HEK293 (cell line): ENCODE data around the gene SRRM2.

ENCODE experiments used
- AEBP2 ChIP-seq: fragments of 450-650 bp; formaldehyde crosslinking; IDR thresholded peaks from 2 replicates; pipeline ENCODE4 v1.5.1; 2016; ENCODE audit warnings: missing biosample characterization, missing genetic modification characterization, borderline replicate concordance
- BCL6B ChIP-seq: fragments of 450-650 bp; formaldehyde crosslinking; IDR thresholded peaks from 2 replicates; pipeline ENCODE4 v1.5.1; 2017; ENCODE audit warnings: missing biosample characterization, missing genetic modification characterization
- HOXC10 ChIP-seq: sonication (generic); formaldehyde crosslinking; IDR thresholded peaks from 2 replicates; pipeline ENCODE4 v1.8.1; 2023; ENCODE audit warnings: mild to moderate bottlenecking, missing genetic modification reagents
- KLF8 ChIP-seq: fragments of 450-650 bp; formaldehyde crosslinking; IDR thresholded peaks from 2 replicates; pipeline ENCODE4 v1.5.1; 2016; ENCODE audit warnings: missing biosample characterization, missing genetic modification characterization
- KLF9 ChIP-seq: fragments of 450-650 bp; formaldehyde crosslinking; IDR thresholded peaks from 2 replicates; pipeline ENCODE4 v1.5.1; 2016; ENCODE audit warnings: missing biosample characterization, missing genetic modification characterization, low read depth
- PRDM6 ChIP-seq: fragments of 450-650 bp; formaldehyde crosslinking; IDR thresholded peaks from 2 replicates; pipeline ENCODE4 v1.5.1; 2017; ENCODE audit warnings: missing biosample characterization, missing genetic modification characterization
- SALL2 ChIP-seq: fragments of 450-650 bp; formaldehyde crosslinking; IDR thresholded peaks from 2 replicates; pipeline ENCODE4 v1.5.0; 2017; ENCODE audit warnings: missing biosample characterization, mild to moderate bottlenecking, missing genetic modification characterization, borderline replicate concordance
- SP7 ChIP-seq: fragments of 450-650 bp; formaldehyde crosslinking; IDR thresholded peaks from 2 replicates; pipeline ENCODE4 v1.5.1; 2016; ENCODE audit warnings: missing biosample characterization, missing genetic modification characterization
- WT1 ChIP-seq: fragments of 450-650 bp; formaldehyde crosslinking; IDR thresholded peaks from 2 replicates; pipeline ENCODE4 v1.5.1; 2016; ENCODE audit warnings: missing biosample characterization, missing genetic modification characterization
- YY2 ChIP-seq: fragments of 450-650 bp; formaldehyde crosslinking; IDR thresholded peaks from 2 replicates; pipeline ENCODE4 v1.5.1; 2016; ENCODE audit warnings: missing biosample characterization, missing genetic modification characterization
- ZBTB17 ChIP-seq: fragments of 450-650 bp; formaldehyde crosslinking; IDR thresholded peaks from 2 replicates; pipeline ENCODE4 v1.5.1; 2016; ENCODE audit warnings: missing biosample characterization, missing genetic modification characterization
- ZBTB48 ChIP-seq: fragments of 450-650 bp; formaldehyde crosslinking; IDR thresholded peaks from 2 replicates; pipeline ENCODE4 v1.5.1; 2016; ENCODE audit warnings: missing biosample characterization, missing genetic modification characterization
- ZNF132 ChIP-seq: fragments of 450-650 bp; formaldehyde crosslinking; IDR thresholded peaks from 2 replicates; pipeline ENCODE4 v1.5.1; 2017; ENCODE audit warnings: missing biosample characterization, missing genetic modification characterization, borderline replicate concordance
- ZNF157 ChIP-seq: fragments of 450-650 bp; formaldehyde crosslinking; IDR thresholded peaks from 2 replicates; pipeline ENCODE4 v1.5.1; 2016; ENCODE audit warnings: missing biosample characterization, missing genetic modification characterization
- ZNF169 ChIP-seq: fragments of 450-650 bp; formaldehyde crosslinking; IDR thresholded peaks from 2 replicates; pipeline ENCODE4 v1.5.1; 2016; ENCODE audit warnings: missing biosample characterization, missing genetic modification characterization
- ZNF23 ChIP-seq: fragments of 450-650 bp; formaldehyde crosslinking; IDR thresholded peaks from 2 replicates; pipeline ENCODE4 v1.5.1; 2016; ENCODE audit warnings: missing biosample characterization, missing genetic modification characterization, borderline replicate concordance
- ZNF239 ChIP-seq: fragments of 450-650 bp; formaldehyde crosslinking; IDR thresholded peaks from 2 replicates; pipeline ENCODE4 v1.5.1; 2016; ENCODE audit warnings: missing biosample characterization, missing genetic modification characterization
- ZNF302 ChIP-seq: fragments of 450-650 bp; formaldehyde crosslinking; IDR thresholded peaks from 2 replicates; pipeline ENCODE4 v1.5.1; 2016; ENCODE audit warnings: missing biosample characterization, missing genetic modification characterization, low read depth
- ZNF391 ChIP-seq: fragments of 450-650 bp; formaldehyde crosslinking; IDR thresholded peaks from 2 replicates; pipeline ENCODE4 v1.5.1; 2016; ENCODE audit warnings: low read depth, missing biosample characterization, missing genetic modification characterization, borderline replicate concordance
- ZNF513 ChIP-seq: fragments of 450-650 bp; IDR thresholded peaks from 2 replicates; pipeline ENCODE4 v1.5.1; 2018; ENCODE audit warnings: missing biosample characterization, missing genetic modification characterization
- ZNF518A ChIP-seq: fragments of 450-650 bp; formaldehyde crosslinking; conservative IDR thresholded peaks from 2 replicates; pipeline ENCODE4 v1.5.1; 2016; ENCODE audit warnings: low read depth, missing biosample characterization, missing genetic modification characterization
- ZNF596 ChIP-seq: fragments of 450-650 bp; IDR thresholded peaks from 2 replicates; pipeline ENCODE4 v1.5.0; 2018; ENCODE audit warnings: missing biosample characterization, mild to moderate bottlenecking, missing genetic modification characterization, moderate library complexity
- ZNF610 ChIP-seq: fragments of 450-650 bp; formaldehyde crosslinking; IDR thresholded peaks from 2 replicates; pipeline ENCODE4 v1.5.1; 2016; ENCODE audit warnings: missing biosample characterization, missing genetic modification characterization, borderline replicate concordance
- ZNF645 ChIP-seq: fragments of 450-650 bp; formaldehyde crosslinking; IDR thresholded peaks from 2 replicates; pipeline ENCODE4; 2016; ENCODE audit warnings: missing biosample characterization, missing genetic modification characterization
- ZNF76 ChIP-seq: fragments of 450-650 bp; formaldehyde crosslinking; IDR thresholded peaks from 2 replicates; pipeline ENCODE4; 2016; ENCODE audit warnings: low read depth, missing biosample characterization, missing genetic modification characterization, borderline replicate concordance
- ZNF830 ChIP-seq: fragments of 450-650 bp; IDR thresholded peaks from 2 replicates; pipeline ENCODE4 v1.5.0; 2018; ENCODE audit warnings: missing biosample characterization, missing genetic modification characterization, low read depth, mild to moderate bottlenecking, moderate library complexity

The SRRM2 gene

GRCh38 chr16:2752850-2753732, 653 bp downstream of the SRRM2 start (continued):
- no peak for TF ChIP-seq ZNF518A (tag by site-specific recombination)
- TF ChIP-seq ZNF157 (tag by site-specific recombination) = no peak
- TF ChIP-seq AEBP2 (tag by site-specific recombination) = no peak
- TF ChIP-seq ZBTB17 (tag by site-specific recombination) = no peak
- no peak for TF ChIP-seq ZNF302 (tag by site-specific recombination)
- TF ChIP-seq ZNF23 = no peak
- TF ChIP-seq SP7 = no peak; the same call in none of the 2 replicates
- no peak for TF ChIP-seq ZNF239 (tag by site-specific recombination)
- no peak for TF ChIP-seq HOXC10
- TF ChIP-seq PRDM6 (tag by site-specific recombination) = no peak
- TF ChIP-seq WT1 (tag by site-specific recombination) = no peak
- TF ChIP-seq YY2 = no peak
- no peak for TF ChIP-seq ZNF513 (tag by site-specific recombination)
- no peak for TF ChIP-seq ZNF132 (tag by site-specific recombination)
- no peak for TF ChIP-seq ZNF76 (tag by site-specific recombination)
- TF ChIP-seq ZNF610 (tag by site-specific recombination) = peak; percentile 68
- no peak for TF ChIP-seq ZNF169
- 0 out of 2 replicates have a peak, but pooled peaks have one; percentile 24 for TF ChIP-seq KLF9 (tag by site-specific recombination)
- TF ChIP-seq ZNF596 = no peak
- TF ChIP-seq ZNF830 (tag by site-specific recombination) = no peak
- no peak for TF ChIP-seq KLF8 (tag by site-specific recombination)
- no peak for TF ChIP-seq SALL2 (tag by site-specific recombination)
- no peak for TF ChIP-seq BCL6B (tag by site-specific recombination)
- no peak for TF ChIP-seq ZNF645 (tag by site-specific recombination)
- TF ChIP-seq ZBTB48 (tag by site-specific recombination) = no peak
- 0 out of 2 replicates have a peak, but pooled peaks have one; percentile 27 for TF ChIP-seq ZNF391 (tag by site-specific recombination)
